Activated gamma-delta T cell treated with Interleukin-2 at 50 U/mL for 16 hours (primary cell): ENCODE data around the gene OR10A6.

Experiments
- DNase-seq: peaks from one replicate; pipeline ENCODE4 v3.0.0-alpha.2; 2020

The OR10A6 gene

DNA sequence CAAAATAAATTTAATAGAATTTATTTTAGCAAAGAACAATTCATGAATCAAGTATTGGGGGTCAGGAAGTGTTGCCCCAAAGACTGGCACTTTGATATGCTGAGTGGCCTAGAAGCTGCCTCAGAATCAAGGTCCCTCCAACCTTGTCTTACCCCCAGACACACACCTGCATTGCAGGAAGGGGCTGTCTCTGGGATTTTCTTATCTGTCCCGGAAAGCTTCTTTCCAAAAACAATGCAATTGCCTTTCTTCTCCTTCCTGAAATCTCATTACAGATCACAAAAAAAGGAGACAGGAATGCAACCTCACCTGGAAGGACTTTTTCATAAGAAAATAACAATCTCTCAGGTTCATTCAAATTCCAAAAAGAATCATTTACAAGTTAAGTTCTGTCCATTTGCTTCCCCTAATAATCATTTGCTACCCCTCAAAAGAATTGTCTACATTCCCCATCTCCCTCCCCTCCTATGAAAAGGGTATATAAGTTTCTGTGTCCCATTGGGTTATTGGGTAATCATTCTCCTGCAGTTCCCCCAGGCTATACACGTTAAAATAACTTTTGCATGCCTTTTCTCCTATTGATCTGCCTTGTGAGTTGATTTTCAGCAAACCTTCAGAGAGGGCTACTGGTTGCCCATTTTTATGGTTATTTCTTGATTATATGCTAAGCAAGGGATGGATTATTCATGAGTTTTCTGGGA is 21.3 kb downstream of the OR10A6 start:
- no peak for DNase-seq

DNA sequence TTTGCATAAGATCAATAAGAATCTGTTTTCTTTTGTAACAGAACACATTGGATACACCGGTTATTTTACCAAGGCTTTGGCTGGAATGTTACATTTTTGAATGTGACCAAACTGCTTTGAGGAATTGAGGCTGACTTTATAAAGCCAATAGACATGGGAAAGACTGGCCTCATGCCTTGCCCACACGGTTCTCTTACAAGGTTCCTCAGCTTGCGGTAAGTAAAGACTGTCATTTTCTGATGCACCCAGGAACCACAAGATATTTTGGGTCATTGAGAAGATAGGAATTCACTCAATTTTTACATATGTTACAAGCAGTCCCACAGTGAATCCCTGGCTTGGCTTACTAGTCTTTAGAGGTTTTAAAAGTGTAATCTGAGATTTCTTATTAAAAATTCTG is 23.9 kb downstream of the OR10A6 start:
- DNase-seq = no peak

DNA sequence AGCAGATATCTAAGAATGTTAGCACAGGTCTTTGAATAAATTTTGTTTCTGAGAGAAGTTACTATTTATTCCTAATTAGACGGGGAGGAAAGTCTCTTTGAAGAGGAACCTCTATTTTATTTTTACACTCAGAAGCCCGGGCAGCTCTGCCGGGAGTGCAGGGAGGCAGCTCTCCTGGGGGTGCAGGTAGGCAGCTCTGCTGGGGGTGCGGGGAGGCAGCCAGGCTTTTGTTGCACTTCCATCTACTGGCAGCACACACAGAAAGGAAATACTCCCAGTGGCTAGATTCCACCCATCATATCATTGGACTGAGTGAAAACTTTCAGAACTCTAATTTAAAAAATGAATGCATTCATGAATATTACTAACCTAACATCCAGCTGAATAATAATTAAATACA is 24.6 kb downstream of the OR10A6 start:
- DNase-seq = no peak

DNA sequence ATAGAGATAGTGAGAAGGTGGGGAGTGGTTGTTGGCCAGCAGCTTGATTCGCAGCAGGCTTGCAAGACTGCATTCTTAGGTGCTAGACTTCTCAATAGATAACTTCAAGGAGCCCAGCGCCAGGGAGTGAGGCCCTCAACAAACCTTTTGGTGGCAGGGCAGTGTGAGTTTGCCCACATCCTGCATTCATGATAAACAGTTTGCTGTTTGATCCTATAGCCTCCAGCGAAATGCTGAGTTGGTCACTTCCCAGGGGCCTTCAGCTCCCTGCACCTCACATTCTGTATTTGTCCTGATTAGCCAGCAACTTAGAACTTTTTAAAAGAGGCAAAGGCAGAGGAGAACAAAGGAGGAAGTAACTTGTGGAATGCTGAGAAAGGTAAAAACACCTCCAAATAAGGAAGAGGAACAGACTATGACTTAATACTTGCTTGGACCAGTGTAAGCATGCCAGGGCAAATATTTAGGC is 25.1 kb downstream of the OR10A6 start:
- DNase-seq = no peak

DNA sequence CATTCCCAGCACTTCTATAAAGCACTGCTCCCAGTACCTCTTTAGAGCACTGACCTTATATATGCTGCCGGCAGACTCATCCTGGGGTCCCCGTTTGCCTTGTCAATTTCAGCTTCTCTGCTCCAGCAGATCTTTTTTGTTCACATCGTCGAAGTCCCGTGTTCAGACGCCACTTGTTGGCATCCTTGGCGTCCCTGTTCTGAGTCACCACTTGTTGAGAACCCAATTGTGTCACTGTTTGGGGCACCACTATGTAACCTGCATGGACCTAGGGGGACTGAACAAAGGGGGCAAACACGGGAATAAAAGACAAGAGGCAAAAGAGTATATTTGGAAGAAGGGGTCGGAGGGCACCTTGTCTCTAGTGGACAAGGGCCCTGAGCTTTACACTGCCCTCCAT is 25.5 kb downstream of the OR10A6 start:
- DNase-seq = no peak

DNA sequence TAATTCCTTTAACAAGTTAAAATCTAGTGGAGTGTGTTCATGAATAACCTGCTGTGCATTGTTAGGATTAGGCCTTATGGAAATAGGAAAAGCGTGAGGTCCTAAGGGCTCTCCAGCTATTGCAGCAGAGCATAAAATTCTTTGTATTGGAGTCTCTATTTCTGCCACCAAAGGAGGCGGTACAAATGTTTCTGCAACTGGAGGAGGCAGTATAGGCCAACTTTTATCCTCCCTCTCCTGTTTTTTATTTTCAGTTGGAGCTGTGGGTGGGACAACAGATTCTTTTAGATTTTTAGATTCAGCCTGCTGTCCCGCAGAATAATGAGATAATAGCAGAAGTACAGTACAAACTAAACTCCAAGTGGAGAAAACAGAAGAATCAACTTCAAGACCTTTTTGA is 26.2 kb downstream of the OR10A6 start:
- no peak for DNase-seq

DNA sequence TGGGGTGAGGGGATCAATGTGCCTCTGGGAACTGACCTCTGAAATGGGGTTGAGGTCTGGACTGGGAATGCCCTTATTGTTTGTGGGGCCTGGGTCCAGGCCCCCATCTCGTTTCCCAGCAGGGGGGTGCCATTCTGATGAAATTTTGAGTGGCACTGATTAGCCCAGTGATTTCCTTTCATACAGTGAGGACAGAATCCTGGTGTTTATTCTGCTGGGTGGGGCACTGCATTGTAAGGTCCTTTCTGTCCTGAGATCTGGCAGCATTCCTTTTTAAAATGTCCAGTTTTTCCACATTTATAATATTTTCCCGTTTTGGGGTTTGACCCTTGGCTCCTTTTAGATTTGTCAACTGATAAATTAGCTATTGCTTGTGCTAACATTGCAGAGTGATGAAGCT is 27.1 kb downstream of the OR10A6 start:
- DNase-seq = no peak

DNA sequence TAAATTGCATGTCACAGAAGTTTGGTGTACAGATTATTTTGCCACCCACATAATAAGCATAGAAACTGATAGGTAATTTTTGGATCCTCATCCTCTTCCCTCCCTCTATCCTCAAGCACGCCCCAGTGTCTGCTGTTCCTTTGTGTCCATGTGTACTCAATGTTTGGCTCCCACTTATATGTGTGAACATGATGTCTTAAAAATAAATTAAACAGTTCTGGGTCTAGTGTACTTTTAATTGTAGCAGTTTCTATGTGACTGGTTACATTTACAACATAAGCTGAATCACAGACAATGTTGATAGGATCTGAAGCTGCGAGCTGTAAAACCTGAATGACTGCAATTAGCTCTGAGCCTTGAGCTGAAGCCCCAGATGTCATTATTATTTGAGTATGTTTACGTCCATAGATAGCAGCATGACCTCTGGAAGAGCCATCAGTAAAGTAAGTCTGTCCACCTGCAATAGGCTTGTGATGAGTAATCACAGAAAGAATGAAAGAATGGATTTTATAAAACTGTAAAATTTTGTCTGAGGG is 29.7 kb downstream of the OR10A6 start:
- no peak for DNase-seq

DNA sequence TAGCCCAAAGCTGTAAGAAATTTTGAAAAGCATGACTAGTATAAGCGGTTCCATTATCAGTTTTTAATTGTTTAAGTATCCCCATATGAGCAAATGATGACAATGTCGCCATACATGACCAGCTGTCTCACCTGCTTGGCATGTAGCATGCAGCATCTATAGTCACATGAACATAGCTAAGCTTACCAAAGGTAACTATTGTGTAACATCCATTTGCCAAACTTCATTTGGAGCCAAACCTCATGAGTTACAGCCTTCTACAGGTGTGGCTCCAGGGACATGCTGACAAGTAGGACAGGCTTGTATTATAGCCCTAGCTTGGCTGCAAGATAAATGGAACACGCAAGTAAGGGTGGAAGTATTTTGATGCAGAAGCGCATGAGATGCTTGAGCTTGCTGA is 30.4 kb downstream of the OR10A6 start:
- DNase-seq = no peak

DNA sequence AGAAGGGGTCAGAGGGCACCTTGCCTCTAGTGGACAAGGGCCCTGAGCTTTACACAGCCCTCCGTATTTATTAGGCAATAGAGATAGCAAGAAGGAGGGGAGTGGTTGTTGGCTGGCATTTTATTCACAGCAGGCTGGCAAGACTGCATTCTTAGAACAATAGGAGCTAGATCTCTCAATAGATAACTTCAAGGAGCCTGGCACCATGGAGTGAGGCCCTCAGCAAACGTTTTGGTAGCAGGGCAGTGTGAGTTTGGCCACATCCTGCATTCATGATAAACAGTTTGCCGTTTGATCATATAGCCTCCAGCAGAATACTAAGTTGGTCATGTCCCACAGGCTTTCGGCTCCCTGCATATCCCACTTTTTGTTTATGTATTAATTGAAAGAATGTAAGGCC is 31.6 kb downstream of the OR10A6 start:
- DNase-seq = no peak

DNA sequence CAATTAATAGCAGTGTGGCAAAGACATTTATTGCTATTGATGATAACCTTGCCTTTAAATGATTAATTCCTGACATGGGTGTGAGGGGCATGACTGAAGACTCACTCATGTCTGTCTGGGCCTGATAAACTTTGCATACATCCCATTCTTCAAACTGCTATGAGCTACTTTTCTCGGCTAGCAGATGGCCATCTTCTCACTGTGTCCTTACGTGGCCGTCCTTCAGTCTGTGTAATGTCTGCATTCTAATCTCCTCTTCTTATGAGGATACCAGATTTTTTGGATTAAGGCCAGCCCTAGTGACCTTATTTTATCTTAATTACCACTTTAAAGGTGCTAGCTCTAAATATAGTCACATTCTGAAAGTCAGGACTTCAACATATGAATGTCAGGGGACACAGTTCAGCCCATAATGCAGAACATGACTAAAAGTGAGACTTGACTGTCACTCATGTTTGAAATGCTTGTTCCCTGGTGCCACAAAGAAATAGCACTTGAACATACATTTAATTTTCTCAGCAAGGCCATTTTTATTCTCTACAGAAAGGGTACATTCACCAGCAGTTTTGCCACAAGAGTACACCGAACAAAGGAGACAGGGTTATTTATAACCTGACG is 32.3 kb downstream of the OR10A6 start:
- DNase-seq = no peak

DNA sequence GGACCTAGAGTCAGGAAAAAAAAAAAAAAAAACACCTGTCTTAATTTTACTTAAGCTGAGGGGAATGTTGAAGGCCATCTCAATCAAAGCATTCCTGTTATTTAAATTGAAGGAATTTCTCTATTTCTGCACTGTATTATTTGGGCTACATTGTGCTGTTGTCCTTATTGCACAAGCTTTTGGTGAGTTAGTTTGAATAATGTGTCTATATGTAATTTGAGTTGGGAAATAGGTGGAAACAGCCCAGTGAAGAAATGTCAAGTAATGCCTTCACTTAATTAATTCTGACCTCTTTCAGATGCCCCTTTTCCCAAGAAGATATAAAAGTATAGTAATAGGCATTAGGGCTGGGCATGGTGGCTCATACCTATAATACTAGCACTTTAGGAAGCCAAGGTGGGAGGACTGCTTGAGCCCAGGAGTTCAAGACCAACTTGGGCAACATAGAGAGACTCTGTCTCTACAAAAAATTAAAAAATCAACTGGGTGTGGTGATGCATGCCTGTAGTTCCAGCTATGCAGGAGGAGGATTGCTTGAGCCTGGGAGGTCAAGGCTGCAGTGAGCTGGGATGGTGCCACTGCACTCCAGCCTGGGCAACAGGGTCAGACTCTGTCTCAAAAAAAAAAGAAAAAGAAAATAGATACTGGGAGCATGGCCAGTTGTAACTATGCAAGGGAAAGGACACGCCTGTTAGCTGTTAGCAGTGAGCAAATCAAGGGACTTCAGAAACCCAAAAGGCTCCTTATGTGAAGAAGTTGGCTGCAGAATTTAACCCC is 34.9 kb downstream of the OR10A6 start:
- no peak for DNase-seq

DNA sequence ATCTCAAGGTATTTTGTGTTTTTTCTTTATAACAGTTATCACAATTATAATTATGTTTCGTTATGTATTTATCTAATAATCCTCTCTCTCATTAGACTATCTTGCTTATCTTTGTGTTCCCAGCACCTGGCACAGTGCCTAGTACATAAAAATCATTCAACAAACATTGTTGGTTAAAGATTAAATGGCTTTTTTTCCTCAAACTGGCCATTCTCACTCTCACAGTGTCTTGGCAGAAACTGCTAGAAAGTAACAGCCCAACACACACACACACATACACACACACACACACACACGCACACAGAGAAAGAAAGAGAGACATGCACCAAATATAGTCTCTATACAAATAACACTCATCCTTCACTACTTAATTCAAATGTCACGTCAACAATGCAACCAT is 36.8 kb downstream of the OR10A6 start:
- DNase-seq = no peak

DNA sequence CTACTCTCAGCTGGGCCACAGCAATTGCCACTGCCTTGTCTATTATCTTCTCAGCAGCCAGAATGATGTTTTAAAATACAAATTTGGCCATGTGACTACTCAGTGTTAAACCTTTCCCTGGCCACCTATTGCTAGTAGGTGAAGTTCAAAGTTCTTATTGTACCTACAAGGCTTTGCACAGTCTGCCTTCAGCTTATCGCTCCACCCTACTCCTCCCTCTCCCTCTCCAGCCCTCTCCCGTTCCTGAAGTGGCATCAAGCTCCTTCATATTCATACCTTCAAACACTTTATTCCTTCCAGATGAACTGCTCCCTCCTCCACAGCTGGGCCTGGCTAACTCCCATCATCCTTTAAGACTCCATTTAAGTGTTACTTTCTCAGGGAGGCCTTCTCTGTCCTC is 37.3 kb downstream of the OR10A6 start:
- no peak for DNase-seq

DNA sequence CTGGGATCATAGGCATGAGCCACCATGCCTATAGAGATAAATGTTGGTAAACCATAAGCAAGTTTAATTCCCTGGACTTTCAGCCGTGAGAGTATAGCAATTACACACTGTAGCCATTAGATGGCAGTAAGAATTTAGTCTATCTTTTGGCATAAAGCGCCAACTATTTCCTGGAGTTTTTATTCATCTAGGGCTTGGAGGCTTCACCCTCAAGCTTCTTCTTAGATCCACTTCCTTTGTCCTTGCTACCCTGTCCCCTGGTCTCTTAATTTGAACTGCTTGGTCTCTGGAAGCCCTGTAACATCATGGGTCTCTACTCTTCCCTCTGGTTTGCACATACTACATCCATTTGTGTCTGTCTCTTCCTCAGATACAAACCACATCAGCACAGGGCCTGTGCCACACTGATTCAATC is 38.2 kb downstream of the OR10A6 start:
- no peak for DNase-seq

DNA sequence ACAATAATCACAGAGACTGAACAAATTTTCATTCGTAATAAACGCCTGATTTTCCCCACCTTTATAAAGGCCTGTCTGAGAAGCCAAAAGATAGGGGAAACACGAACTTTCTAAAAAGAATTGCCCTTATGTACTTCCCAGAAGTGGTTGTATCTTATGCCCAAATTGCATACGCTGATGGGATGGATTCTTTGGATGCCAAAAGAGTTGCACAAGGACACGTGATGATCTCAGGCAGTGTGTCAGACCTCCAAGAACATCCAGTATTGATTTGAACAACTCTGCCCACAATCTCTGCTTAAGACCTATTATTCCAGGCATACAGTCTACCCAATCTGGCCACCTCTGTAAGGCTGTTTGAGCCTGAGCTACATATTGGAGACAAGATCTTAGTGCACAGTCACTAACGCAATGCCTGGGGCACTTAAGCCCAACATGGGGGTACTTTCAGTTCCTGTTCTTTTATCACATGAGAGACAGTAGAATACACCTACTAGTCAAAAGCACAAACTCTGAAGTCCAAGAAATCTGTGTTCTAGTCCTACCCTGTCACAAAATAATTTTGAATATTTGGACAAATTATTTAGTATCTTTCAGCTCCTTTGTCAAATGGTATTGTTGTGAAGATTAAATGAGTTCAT is 38.9 kb downstream of the OR10A6 start:
- no peak for DNase-seq

DNA sequence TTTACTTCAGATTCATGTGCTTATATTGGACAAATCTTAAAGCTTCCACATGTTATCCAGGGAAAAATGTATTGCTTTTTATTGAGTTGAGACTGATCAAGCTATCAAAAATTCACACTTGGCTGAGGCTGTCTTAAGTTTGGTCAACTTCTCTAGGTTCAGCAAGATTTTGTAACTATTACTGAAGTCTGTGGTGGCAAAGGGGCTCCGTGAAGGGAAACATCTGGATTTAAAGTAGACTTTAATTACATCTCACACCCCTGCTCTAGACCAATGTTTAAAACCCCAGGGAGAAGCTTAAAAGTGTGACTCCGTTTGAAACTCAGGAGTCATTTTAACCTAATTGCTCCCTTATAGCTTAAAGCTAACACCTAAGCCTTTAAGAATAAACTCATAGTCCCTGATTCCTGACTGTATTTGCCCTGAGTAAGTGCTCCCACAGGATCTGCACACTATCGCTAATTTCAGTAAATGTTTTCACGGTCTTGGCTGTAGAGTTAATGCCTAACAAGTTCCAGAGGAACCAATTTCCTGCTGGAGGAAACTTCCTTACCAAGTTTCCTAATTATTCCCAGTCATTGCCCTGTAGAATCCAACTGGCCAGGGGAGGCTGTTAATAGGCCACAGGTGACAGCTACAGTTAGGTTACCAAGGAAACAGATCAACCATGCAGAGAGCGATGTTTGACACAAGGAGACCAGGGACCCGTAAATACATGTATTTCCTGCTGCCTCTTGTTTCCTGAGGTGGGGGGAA is 40.5 kb downstream of the OR10A6 start:
- DNase-seq = no peak

DNA sequence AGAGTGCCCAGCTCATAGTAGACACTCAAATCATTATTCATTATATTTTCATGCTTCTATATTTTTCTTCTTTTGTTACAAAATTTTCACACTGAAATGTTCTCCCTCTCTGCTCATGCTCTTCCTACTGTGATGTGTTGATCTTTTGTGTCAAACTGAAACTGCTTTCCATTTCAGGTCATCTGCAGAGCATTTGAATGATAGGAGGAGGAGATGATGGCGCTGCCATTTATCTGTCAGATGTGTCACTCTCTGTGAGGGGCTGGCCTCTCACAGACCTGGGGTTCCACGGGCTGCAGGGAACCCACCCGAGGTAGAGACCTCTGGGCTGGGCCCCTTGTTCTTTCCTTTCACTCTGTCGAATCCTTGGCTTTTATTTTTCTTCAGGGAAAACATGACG is 41.1 kb downstream of the OR10A6 start:
- no peak for DNase-seq

DNA sequence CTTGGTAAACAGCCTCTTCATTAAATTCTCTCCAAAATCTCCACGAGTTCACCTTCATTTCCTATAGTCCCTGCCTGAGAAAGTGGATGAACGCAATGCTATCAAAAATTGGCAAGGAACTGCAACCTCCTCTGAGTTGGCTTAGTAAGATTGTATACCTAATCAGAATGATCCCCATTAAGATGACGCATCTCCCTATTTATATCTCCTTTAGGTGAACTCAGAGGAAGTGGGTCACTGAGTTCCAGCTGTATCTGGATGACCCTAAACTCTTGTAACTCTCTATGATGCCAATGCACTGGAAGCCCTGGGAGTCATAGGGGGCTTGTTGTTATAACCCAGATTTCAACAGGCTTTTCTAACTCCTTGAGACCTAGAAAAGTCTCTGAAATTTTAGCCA is 48.2 kb downstream of the OR10A6 start:
- DNase-seq = no peak
